ENCODE data around the gene PLEKHA5. TPM values are rescaled to one million over a fixed set of nuclear protein-coding genes. Genes with fewer than 3 reads are reported as not detected.
"Not testable (repeated sequence)": the region's sequence is repeated elsewhere in the genome, so short reads cannot be mapped to it uniquely, and the experiment has no call there.

PLEKHA5 gene
- total RNA-seq, 1 experiment from 2014 or later: 7.5 TPM

- DNase-seq (ENCODE audit: low read depth): no peak
These were observed 183.1 kb downstream of the PLEKHA5 start for GRCh38 chr12:19312637-19313036.

DNA sequence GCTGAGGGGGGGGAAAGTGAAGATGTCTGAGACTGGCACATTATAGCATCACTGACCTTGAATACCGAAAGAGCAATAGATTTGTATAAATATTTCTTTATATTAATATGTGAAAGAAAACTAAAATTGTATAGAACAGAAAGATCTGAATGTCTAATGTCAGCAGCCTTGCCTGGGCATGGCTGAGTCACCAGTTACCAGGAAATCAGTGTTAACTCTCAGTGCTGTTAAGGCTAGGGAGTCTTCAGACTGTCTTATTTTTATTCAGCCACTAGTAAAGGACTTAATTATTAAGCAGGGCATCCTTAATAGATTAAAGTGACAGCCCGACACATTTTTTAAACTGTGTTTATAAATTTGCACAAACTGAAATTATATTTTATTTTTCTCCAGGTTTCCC is 186.9 kb downstream of the PLEKHA5 start:
- peak; percentile 10 for DNase-seq (ENCODE audit: low read depth)

DNA sequence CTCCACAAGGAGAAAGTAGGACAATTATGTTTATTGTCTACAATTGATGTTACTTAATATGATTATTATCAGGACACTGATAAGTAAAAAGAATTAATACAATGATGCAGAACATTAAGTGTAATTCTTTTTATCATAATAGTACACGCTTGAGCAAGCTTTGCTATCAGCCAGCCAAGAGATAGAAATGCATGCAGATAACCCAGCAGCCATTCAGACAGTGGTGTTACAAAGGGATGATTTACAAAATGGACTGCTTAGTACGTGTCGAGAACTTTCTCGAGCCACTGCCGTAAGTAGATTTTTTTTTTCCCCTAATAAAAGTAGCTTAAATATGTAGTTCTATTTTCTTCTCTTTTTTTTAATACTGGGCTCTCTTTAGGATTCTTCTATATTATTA is 192.8 kb downstream of the PLEKHA5 start:
- DNase-seq (ENCODE audit: low read depth): no peak

GRCh38 chr12:19323805-19324204 is 194.3 kb downstream of the PLEKHA5 start:
- DNase-seq (ENCODE audit: low read depth): peak; percentile 42

DNA sequence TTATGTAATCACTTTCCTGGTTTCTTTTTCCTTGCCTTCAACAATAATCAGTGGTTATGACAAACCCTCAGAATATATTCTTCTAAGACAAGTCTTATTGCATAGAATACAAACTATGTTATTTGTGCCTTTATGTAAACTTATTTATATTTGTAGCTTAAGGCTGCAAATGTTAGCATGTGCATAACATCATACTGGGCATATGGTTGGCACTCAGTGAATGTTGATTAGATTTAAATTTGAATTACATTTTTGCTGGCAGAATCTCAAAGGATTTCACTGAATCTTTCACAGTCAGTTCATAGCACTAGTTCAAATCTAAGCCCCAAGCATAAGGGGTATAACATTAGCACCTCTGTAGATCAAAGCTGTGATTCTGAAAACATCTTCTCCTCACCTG is 196.6 kb downstream of the PLEKHA5 start:
- DNase-seq (ENCODE audit: low read depth): no peak

DNA sequence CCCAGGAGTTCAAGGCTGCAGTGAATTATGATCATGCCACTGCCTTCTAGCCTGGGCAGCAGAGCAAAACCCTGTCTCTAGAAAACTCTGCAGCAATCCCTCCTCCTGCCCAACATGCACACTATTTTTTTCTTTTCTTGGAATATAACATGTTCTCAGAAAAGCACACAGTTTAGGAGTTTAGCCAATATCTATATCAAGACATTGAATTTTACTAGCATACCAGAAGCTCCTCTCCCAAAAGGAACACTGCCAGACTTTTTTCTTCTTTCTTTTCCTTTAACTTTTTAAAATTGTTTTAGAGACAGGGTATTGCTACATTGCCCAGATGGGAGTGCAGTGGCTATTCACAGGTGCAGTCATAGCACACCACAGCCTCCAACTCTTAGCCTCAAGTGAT is 202.7 kb downstream of the PLEKHA5 start:
- no peak for DNase-seq (ENCODE audit: low read depth)

GRCh38 chr12:19338405-19338804 is 208.9 kb downstream of the PLEKHA5 start:
- peak; percentile 13 for DNase-seq (ENCODE audit: low read depth)

DNA sequence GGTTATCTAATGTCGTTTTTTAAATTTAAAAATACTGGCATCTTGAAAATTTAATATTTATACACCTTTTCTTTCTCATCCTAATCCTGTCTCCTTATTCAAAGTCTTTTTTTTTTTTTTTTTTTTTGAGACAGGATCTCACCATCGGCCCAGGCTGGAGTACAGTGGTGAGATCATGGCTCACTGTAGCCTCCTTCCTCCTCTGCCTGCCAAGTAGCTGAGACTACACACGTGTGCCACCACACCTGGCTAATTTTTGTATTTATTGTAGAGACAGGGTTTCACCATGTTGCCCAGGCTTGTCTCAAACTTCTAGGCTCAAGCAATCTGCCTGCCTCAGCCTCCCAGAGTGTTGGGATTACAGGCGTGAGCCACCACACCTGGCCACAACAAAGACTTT is 221.3 kb downstream of the PLEKHA5 start:
- not testable (repeated sequence) for DNase-seq (ENCODE audit: low read depth)

DNA sequence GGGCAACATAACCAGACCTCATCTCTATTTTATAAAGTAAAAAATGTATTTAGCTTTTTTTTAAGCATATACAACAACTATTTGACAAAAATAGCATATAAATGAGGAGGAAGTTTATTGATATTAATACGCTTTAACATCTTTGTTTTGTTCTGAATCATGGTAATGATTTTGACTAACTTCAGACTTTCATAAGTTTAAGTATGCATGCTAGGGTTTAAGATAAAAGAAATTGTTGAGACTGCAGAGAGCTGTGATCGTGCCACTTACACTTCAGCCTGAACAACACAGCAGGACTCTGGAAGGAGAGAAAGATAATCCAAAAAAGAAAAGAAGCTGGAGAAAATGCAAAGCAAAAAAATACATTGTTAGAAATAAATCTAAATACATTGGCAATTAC is 221.8 kb downstream of the PLEKHA5 start:
- DNase-seq (ENCODE audit: low read depth): no peak

DNA sequence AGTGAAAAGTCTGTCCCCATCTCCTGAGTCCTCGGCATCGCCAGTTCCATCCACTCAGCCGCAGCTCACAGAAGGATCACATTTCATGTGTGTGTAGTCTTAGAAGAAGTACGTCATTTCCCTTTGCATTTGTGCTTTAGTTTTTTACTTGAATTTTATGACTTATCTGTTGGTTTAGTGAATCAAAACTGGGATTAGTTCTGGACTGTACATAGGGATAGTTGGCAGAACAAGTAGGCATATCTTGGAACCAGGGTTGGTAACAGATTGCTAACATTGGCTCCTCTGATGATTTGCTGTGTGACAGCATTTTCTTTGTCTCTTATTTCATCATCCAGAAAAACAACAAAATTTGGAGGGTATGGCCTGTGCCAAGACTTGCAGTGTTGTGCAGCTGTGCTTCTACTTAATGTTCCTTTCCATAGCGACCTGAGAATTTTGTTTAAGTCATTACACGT is 240.2 kb downstream of the PLEKHA5 start:
- DNase-seq (ENCODE audit: low read depth): peak; percentile 89

- DNase-seq (ENCODE audit: low read depth): no peak
These were observed 244.1 kb downstream of the PLEKHA5 start for GRCh38 chr12:19373586-19373985.

DNA sequence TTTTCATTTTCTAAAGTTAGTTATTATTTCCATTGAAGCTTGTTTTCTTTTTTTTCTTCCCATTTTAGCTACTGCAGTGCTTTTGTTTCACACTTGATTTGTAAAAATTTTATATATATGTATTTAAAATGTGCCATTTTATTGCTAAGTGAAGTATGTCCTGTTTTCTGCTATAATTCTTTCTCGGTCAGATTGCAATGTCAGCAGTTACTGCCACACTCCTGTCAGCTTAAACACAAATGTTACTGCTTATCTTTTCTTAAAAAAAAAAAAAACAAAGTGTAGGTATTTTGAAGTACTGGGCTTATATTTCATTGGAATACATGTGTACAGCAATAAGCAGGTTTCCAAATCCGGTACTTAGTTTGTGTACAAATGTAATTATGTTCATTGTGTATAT is 246.4 kb downstream of the PLEKHA5 start:
- DNase-seq (ENCODE audit: low read depth): no peak

GRCh38 chr12:19376691-19377090 is 247.2 kb downstream of the PLEKHA5 start:
- DNase-seq (ENCODE audit: low read depth): no peak

DNA sequence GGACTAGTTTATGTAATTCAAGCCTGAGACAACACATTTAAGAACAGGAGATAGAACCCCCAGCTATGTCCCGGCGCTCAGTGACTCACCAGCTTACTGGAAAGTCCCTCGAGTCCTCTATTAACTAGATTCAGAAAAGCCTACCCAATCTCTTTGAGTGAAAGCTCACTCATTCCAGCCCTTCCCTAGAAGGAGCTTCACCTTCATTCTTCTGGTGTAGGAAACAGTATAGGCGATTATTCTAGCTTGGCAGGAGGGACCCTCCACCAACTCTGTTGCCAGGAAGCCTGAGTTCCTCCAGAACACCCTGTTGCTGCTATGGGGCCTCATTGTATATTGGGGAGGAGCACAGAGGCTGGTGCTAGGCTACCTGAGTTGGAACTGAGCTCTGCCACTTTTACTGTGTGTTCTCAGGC is 252.6 kb downstream of the PLEKHA5 start:
- peak; percentile 92 for DNase-seq (ENCODE audit: low read depth)

- DNase-seq (ENCODE audit: low read depth): no peak
These were observed 253.0 kb downstream of the PLEKHA5 start for GRCh38 chr12:19382563-19382962.

DNA sequence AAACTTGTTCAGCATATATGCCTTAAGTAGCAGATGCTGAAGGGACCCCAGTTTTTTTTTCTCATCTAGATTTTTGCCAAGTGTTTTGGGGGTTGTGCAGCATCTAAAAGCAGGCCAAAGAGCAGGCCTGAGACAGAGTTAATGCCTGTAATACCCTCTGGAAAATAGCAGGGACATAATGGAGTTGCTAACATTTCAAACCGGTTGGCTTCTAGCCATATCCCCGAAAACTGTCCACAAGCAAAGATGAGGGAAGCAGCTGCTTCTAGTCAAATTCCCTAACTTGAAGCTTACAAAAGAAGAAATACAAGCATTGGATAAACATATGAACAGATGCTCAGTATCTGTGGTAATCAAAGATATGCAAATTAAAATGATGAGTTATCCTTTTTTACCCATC is 257.6 kb downstream of the PLEKHA5 start:
- DNase-seq (ENCODE audit: low read depth): peak; percentile 78

DNA sequence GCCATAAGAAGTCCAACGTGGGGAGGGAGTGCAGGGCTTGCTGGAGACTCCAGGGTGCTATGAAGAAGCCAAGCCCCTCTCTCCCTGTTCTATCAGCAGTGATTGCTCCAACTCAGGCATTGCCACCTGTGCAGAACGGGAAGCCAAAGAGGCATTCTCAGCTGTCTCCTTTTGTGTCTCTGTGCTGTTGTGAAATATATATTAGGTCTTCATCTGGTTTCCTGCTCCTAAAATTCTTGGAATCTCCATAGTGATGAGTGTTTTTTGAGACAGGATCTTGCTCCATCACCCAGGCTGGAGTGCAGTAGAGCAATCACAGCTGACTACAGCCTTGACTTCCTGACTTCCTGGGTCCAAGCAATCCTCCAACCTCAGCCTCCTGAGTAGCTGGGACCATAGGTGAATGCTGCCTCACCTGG is 258.6 kb downstream of the PLEKHA5 start:
- peak; percentile 85 for DNase-seq (ENCODE audit: low read depth)

GRCh38 chr12:19390051-19390598 is 260.6 kb downstream of the PLEKHA5 start:
- DNase-seq (ENCODE audit: low read depth): peak; percentile 33

GRCh38 chr12:19392644-19393043 is 263.1 kb downstream of the PLEKHA5 start:
- not testable (repeated sequence) for DNase-seq (ENCODE audit: low read depth)

DNA sequence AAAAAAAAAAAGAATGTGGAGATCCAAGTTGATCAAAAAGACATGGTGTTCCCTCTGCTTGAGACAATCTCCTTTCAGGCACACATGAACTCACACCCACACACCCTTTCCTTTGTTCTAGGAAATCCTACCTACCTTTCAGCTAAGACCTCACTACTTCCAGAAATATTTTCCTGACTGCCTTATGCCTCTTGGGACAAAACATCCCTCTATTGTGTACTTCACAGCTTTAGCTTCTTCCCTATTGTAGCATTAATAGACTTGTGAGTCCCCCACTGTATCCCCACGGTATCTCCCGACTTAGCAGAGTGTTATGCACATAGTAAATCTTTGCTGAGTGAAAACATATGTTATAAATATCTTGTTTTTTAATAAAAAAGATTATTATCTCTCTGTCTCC is 264.9 kb downstream of the PLEKHA5 start:
- DNase-seq (ENCODE audit: low read depth): no peak

- DNase-seq (ENCODE audit: low read depth): no peak
These were observed 268.0 kb downstream of the PLEKHA5 start for GRCh38 chr12:19397534-19397933.

DNA sequence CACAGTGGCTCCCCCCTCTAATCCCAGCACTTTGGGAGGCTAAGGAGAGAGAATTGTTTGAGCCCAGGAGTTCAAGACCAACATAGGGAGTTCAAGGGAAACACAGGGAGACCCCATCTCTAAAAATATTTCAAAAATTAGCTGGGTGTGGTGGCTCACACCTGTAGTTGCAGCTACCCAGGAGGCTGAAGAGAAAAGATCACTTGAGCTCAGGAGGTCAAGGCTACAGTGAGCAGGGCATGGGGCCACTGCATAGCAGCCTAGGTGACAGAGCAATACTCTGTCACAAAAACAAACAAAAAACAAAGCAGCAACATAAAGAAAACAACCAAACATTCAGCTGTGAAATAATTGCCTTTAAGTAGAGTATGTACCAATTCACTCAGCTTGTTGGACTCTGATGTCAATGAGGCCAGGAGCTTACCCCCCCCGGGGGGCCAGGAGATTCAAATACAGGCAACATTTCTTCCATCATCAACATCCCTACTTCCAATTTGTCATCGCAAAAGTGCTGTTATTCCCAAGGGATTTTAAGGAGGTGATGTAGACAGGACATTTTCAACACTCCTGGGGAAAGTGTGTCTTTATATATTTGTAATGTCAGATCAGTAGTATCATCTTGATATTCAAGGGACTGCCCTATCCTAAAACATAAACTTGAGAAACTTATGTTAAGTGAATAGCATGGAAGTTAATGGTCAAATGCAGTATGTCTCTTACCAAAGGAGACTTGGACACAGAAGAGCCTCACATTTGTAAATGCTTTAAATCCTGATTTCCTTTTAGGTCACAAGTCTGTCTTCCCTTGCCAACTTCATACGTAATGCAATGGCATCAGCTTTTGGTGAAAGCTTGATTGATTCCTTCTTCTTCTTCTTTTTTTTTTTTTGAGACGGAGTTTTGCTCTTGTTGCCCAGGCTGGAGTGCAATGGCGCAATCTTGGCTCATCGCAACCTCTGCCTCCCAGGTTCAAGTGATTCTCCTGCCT is 269.1 kb downstream of the PLEKHA5 start:
- DNase-seq (ENCODE audit: low read depth): no peak

All from LHCN-M2 (cell line).